ENCODE results near the gene GNAQ. TPM values are rescaled to one million over a fixed set of nuclear protein-coding genes. Genes with fewer than 3 reads are reported as not detected.
A peak's percentile ranks its signal among the peaks of the same experiment; 100 is the strongest.
"Not testable (repeated sequence)": the region's sequence is repeated elsewhere in the genome, so short reads cannot be mapped to it uniquely, and the experiment has no call there.

Gene GNAQ
- total RNA-seq, 1 donor: 58.0 TPM

DNA sequence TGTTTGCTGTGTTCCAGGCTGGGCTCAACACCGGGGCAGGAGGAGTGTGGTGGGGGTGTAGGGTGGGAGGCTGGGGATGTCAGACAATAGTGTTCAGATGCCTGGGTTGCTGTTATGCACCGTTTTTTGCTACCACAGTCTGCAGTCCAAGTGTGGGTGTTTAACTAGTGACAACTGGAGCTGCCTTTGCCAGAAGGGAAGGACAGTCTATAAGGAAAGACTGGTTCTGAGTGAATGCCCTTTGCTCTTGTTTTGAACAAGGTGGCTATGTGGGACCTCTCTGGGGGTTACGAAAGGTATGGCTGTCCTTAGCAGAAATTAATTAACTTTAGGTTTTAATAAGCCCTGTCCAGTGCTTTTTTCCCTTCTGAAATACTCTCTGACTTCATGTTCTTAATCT lies 265.0 kb downstream of the GNAQ start:
- no peak overlapping the region for H3K4me3 ChIP-seq (ENCODE audit: low read depth, low read length)
- DNase-seq (ENCODE audit: low read depth): no peak
- TF ChIP-seq, protein P1, sequence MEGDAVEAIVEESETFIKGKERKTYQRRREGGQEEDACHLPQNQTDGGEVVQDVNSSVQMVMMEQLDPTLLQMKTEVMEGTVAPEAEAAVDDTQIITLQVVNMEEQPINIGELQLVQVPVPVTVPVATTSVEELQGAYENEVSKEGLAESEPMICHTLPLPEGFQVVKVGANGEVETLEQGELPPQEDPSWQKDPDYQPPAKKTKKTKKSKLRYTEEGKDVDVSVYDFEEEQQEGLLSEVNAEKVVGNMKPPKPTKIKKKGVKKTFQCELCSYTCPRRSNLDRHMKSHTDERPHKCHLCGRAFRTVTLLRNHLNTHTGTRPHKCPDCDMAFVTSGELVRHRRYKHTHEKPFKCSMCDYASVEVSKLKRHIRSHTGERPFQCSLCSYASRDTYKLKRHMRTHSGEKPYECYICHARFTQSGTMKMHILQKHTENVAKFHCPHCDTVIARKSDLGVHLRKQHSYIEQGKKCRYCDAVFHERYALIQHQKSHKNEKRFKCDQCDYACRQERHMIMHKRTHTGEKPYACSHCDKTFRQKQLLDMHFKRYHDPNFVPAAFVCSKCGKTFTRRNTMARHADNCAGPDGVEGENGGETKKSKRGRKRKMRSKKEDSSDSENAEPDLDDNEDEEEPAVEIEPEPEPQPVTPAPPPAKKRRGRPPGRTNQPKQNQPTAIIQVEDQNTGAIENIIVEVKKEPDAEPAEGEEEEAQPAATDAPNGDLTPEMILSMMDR (IDR thresholded peaks at IDR 0.05; ENCODE audit: insufficient read depth, low read length): no peak

DNA sequence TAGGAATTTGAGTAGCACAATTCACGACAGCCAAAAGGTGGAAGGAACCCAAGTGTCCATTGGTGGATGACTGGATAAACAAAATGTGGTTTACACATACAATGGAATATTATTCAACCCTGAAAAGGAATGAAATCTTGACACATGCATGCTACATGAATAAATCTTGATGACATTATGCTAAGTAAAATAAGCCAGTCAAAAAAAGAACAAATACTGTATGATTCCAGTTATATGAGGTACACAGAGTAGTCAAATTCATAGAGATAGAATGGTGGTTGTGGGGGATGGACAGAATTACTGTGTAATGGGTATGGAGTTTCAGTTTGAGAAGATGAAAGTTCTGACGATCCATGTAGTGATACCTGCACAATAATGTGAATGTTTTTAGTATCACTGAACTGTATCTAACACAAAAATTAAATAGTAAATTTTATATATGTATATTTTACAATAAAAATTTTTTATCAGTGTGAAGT lies 265.8 kb downstream of the GNAQ start:
- no peak for DNase-seq (ENCODE audit: low read depth)
- TF ChIP-seq, protein P1 (IDR thresholded peaks at IDR 0.05; ENCODE audit: insufficient read depth, low read length): no peak
- H3K4me3 ChIP-seq (ENCODE audit: low read depth, low read length): no peak overlapping the region

DNA sequence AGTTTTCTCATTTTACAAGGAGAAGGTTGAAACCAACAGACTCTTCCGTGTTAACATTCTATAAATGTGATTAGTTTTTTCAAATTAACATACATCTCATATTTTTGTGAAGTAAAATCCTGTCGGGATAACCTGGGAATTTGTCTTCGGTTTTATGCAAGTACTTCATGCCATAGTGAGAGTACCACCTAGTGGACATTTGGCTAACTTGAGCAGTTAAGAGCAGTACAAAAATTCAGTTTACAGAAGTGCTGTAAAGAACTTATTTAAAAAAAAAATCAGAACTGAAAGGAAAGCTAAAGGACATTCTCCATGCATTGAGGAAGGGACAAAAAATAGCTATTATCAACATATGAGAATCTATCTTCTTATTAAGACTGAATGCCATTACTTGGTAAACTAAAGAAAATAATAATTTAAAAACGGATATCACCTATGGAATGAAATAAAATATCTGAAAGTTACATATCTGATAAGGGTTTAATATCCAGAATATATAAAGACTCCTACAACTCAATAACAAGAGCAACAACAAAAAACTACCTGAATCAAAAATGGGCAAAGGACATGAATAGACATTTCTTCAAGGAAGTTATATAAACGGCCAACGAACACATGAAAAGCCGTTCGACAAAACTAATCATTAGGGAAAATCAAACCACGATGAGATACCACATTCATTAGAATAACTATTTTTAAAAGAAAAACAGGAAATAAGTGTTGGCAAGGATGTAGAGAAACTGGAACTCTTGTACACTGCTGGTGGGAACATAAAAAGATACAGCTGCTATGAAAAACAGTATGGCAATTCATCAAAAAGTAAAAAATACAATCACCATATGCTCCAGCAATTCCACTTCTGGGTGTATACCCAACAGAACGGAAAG lies 266.5 kb downstream of the GNAQ start:
- H3K4me3 ChIP-seq (ENCODE audit: low read depth, low read length): no peak overlapping the region
- DNase-seq (ENCODE audit: low read depth): peak; percentile 84
- TF ChIP-seq, protein P1 (IDR thresholded peaks at IDR 0.05; ENCODE audit: insufficient read depth, low read length): peak; percentile 73

DNA sequence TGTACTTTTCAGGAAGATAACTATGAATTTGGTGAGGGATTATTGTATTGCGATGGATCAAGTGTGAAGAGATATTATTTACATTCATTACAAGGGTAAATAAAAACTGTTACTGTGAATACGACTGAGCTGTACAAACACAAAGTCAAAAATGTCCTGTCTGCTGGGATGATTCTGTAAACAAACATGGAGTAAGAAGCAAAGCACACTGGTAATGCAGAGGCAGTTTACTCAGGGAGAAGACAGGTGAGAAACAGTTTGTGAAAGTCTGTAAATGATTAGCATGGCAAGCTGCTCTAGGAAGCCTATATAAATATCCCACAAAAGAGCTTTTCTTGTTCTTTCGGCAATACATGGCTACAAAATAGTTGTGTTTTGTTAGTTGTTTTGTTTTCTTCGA lies 268.0 kb downstream of the GNAQ start:
- no peak for DNase-seq (ENCODE audit: low read depth)
- no peak overlapping the region for H3K4me3 ChIP-seq (ENCODE audit: low read depth, low read length)
- TF ChIP-seq, protein P1 (IDR thresholded peaks at IDR 0.05; ENCODE audit: insufficient read depth, low read length): no peak

DNA sequence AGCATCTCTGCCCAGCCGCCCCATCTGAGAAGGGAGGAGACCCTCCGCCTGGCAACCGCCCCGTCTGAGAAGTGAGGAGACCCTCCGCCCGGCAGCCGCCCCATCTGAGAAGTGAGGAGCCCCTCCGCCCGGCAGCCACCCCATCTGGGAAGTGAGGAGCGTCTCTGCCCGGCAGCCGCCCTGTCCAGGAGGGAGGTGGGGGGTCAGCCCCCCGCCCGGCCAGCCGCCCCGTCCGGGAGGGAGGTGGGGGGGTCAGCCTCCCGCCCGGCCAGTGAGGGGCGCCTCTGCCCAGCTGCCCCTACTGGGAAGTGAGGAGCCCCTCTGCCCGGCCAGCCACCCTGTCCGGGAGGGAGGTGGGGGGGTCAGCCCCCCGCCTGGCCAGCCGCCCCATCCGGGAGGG lies 270.7 kb downstream of the GNAQ start:
- not testable (repeated sequence) for H3K4me3 ChIP-seq (ENCODE audit: low read depth, low read length)

DNA sequence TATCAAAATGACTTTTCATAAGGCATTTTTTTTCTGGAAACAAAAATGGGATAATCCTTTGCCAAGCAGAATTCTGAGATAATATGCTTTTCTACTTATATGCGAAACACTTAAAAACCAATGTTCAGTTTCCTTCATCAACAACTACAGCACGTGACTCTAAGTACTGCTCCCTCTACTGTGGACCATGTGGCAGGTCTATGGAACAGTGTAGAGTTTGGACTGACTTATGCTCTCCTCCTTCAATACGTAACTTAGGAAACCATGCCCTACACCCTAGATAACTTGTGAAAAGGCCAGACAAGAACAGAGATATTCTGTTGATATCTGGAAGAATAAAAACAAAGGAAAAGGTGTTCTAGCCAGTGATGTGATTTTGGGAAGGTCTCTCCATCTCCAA lies 272.2 kb downstream of the GNAQ start:
- no peak for DNase-seq (ENCODE audit: low read depth)
- H3K4me3 ChIP-seq (ENCODE audit: low read depth, low read length): no peak overlapping the region
- TF ChIP-seq, protein P1 (IDR thresholded peaks at IDR 0.05; ENCODE audit: insufficient read depth, low read length): no peak

More for the DNA sequence above, 270.7 kb downstream of the GNAQ start:
- not testable (repeated sequence) for DNase-seq (ENCODE audit: low read depth)

DNA sequence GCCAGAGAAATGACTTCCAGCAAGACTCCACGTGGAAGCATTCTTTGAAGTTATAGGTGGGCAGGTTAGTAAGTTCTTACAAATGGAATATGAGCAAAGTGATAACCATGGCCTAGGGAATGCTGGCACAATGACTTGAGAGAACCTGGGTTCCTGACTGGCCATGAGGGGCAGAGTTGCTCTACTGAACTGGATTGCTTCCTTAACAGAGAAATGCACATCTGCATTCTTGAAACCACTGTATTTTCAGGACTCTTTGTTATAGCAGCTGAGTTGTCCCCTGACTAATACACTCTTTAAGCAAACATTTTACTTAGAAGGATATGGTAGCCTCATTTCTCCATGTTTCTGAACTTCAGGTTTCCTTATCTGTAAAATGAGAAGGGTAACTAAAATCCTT lies 275.2 kb downstream of the GNAQ start:
- DNase-seq (ENCODE audit: low read depth): no peak

More for the DNA sequence above, 275.2 kb downstream of the GNAQ start:
- H3K4me3 ChIP-seq (ENCODE audit: low read depth, low read length): no peak overlapping the region
- TF ChIP-seq, protein P1 (IDR thresholded peaks at IDR 0.05; ENCODE audit: insufficient read depth, low read length): no peak

All from fibroblast of the aortic adventitia (primary cell).